ENCODE results near the gene PIEZO2.

GRCh38 chr18:10928772-10929373, 220.5 kb downstream of the PIEZO2 start:
- no peak for TF ChIP-seq CTCF (IDR thresholded peaks at IDR 0.05)
- TF ChIP-seq POLR2A (IDR thresholded peaks at IDR 0.05): no peak

Measured in heart left ventricle (tissue), 13 donors.